Stimulated activated CD4-positive, alpha-beta T cell treated with anti-CD3 and anti-CD28 coated beads, Interleukin-15, amount 100 ng/mL, for 24 hours (primary cell): ENCODE data around the gene PDPN.
A peak's percentile ranks its signal among the peaks of the same experiment; 100 is the strongest.

Experiments
- DNase-seq: peaks from one replicate; pipeline ENCODE4 v3.0.0-alpha.2; 2020

The PDPN gene

GRCh38 chr1:13619909-13620308 lies 36.3 kb downstream of the PDPN start:
- DNase-seq: no peak

GRCh38 chr1:13620825-13621224 lies 37.2 kb downstream of the PDPN start:
- DNase-seq: no peak

DNA sequence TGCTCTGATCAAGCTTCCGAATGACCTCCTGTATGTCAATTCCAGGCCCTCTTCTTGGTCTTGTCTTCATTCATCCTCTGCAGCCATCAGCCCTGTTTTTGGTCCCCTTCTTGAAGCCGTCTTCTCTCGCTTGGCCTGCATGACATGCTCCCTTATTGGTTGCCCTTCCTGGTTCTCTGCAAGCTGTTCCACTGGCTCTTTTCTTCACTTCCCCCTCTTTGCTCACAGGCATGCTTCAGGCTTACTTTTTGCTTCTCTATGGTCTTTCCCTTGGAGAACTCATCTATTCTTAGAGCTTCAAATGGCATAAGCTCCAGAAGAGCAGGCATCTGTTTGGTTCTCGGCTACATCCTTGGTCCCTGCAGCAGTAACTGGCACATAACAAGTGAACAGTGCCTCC lies 38.8 kb downstream of the PDPN start:
- DNase-seq: no peak

DNA sequence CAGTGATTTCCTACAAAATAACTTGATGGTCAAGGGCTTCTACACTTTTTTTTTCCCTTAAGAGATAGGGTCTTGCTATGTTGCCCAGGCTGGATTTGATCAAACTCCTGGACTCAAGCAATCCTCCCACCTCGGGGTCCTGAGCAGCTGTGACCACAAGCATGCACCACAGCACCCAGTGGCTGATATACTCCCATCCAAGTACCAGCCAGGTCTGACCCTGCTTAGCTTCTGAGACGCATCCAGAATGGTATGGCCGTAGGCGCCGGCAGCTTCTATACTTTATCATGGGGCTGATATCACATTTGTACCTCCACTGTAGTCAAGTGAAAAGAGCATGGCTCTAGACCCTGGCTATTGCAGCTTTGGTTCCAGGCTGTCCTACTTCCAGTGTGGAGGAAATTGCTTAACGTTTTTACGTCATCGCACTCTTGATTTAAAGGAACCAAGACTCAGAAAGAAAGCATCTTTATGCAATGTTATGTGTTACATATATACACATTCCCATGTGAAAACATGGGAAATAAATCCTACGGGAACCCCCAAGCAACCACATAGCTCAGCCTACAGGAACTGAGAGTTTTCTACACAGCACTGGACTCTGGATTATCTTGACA lies 39.5 kb downstream of the PDPN start:
- DNase-seq: no peak

DNA sequence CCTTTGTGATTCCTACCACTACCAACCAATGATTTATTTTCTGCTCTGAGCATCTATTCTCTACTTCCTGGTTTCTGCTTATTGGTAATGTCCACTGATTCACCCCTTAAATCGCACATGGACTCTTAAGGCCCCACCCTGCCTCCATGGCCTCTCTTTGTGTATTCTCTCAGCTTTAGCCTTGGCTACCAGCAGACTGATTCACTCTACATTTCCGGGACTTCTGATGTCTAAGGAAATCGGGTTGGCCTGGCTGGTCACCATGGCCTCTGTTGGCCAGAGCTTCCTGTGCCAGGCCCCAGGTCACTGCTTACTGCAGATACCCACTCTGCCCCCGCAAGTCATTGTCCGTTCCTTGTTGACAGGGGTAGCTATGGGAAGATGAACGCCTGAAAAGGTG lies 40.9 kb downstream of the PDPN start:
- no peak for DNase-seq

DNA sequence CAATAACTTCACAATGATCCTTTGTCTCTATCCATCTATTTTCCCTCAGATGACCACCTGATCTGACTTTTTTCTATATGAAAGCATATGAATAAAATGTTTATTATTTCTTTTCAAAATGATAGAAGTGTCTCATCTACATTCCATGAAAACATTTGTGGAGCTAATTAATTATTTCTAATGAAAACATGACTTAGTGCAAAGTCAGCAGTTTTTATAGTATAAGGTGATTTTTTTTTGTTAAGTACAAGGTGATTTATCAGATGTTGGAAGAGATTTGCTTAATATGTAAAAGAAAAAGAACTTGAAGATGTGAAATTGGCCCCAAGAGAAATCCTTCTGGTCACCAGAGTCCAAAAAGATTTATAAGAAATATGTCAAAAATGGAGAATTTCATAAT lies 43.5 kb downstream of the PDPN start:
- no peak for DNase-seq

GRCh38 chr1:13628218-13628617 lies 44.6 kb downstream of the PDPN start:
- no peak for DNase-seq

DNA sequence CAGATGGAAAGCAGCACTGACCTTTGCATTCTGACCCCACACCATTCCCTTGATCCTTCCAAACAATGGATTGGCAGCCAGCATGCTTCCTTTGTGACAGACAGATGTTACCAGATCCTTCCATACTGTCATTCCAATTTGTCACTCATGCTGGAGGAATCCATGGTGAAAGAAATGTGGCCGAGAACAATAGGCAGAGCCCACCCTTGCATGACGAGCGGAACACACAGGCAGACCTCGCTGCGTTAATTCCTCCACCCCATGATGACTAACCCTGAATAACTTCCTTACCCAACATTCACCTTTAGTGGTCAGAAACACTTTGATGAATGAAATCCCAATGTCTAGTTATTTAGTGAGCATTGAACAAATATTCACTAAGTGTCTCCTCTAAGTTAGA lies 45.1 kb downstream of the PDPN start:
- DNase-seq: no peak

DNA sequence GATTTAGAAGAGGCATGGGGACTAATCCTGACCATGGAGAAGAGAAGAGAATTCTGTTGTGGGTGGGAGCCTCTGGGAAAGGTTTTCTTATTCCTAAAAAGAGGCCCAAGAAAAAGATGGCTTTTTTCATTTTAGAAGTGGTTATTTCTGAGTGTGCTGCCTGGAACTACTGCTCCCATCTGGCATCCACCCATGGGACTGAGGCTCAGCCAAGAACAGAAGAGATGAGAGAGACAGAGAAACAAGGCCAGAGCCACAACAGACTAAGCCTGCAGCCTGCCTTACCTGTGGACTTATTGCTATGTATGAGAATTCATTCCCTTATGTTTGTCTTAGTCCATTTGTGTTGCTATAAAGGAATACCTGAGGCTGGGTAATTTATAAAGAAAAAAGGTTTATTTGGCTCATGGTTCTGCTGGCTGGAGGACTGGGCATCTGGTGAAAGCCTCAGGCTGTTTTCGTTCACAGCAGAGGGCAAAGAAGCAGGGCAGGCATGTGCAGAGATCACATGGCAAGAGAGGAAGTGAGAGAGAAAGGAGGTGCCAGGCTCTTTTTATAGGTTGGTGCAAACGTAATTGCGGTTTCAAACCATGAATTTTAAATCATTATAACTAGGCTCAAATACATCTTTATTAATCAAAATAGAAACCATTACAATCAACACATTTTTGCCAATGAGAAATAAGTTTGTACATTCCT lies 58.8 kb downstream of the PDPN start:
- no peak for DNase-seq

DNA sequence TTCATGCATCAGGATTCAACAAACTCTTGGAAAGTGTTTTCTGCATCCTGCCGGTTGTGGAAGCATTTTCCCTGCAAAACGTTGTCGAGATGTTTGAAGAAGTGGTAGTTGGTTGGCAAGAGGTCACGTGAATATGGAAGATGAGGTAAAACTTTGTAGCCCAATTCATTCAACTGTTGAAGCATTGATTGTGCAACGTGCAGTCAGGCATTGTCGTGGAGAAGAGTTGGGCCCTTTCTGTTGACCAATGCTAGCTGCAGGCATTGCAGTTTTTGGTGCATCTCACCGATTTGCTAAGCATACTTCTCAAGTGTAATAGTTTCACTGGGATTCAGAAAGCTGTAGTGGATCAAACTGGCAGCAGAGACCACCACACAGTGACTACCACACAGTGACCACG lies 59.4 kb downstream of the PDPN start:
- DNase-seq: no peak

DNA sequence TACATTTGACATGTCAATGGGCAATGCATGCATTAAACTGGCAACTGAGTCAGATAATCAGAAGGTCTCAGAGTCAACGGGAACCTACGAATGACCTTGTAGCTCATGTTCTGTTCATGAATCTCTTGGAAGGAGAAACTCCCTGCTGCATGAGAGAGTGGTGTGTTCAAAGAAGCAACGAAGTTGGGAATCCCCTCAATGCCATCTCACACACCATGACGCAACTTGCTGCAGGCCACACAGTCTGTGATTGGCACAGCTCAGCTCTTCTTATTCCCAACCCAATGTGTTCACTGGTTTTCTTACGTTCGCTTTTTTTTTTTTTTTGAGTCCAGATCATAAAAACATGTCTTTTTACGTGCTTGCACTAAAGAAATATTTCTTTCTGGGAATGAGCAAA lies 62.9 kb downstream of the PDPN start:
- DNase-seq: no peak

DNA sequence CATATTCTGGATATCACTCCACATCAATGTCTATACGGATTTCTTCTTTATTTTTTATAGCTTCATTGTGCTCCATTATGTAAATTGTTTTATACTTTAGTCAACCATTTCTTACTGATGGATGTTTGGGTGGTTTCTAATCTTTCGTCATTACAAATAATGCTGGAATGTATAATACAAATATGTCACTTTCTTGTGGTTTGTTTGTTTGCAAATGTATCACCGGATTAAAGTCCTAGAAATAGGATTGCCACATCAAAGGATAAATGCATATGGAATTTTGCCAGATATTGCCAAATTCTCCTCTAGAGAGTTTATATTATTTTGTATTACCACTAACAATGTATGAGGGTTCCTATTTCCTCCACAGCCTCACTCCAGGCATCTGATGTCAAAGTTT lies 67.6 kb downstream of the PDPN start:
- no peak for DNase-seq

GRCh38 chr1:13652238-13652637 lies 68.6 kb downstream of the PDPN start:
- no peak for DNase-seq

DNA sequence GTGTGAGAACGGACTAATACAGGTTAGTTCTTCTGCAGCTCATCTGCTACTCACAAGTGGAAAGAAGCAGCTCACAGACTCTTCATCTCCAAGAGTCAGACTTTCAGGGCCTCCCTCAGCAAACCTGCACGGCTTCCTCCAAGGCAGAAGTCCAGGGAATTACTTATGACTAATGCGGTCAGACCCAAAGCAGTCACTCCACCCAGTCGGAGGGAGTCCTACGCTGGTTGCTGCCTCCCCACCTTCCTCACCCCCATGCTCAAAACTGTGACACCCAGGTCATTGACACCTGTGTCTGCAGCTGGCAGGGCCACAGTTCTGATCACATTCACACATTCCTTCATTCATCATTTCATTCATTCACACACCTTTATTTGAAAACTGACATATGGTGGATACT lies 77.9 kb downstream of the PDPN start:
- no peak for DNase-seq

DNA sequence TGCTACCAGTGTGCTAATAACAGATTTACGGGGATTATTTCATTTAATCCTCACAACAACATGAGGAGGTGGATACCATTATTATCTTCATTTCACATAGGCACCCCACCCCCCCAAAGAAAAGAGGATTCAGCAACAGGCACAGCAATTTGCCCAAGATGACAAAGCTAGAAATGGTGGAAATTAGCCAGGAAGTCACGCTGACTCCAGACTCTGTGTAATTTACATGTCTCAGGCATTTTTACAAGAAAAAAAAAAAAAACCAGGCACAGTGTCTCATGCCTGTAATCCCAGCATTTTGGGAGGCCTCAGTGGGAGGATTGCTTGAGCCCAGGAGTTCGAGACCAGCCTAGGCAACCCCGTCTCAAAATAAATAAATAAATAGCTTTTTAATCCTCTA lies 78.9 kb downstream of the PDPN start:
- DNase-seq: no peak

GRCh38 chr1:13663969-13664368 lies 80.3 kb downstream of the PDPN start:
- no peak for DNase-seq

DNA sequence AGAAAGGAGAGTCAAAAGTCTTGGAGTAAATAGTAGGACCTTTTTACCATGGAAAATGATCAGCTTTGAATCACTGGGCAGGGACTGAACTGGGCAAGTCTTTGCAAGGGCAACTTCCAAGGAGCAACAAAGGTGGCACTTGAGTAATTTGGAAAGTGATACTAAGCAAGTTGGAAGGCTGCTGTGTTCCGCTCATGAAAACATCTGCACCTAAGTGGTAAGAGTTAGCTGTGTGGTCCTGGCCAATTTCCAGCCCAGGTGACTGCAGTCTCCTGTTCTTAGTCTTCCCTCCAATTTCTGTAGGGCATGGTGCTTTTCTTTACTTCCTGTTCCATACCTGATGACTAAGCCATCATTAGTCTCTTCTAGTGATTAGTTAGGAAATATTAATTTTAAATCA lies 80.8 kb downstream of the PDPN start:
- peak; percentile 5 for DNase-seq

GRCh38 chr1:13666317-13666716 lies 82.7 kb downstream of the PDPN start:
- no peak for DNase-seq
